Measurements from ENCODE around the gene ANKRD23. TPM values are rescaled to one million over a fixed set of nuclear protein-coding genes. Genes with fewer than 3 reads are reported as not detected.

ANKRD23 gene
- polyA plus RNA-seq, 1 of the 3 experiments (the other 2 are of a cell fraction): 3.1 TPM

DNA sequence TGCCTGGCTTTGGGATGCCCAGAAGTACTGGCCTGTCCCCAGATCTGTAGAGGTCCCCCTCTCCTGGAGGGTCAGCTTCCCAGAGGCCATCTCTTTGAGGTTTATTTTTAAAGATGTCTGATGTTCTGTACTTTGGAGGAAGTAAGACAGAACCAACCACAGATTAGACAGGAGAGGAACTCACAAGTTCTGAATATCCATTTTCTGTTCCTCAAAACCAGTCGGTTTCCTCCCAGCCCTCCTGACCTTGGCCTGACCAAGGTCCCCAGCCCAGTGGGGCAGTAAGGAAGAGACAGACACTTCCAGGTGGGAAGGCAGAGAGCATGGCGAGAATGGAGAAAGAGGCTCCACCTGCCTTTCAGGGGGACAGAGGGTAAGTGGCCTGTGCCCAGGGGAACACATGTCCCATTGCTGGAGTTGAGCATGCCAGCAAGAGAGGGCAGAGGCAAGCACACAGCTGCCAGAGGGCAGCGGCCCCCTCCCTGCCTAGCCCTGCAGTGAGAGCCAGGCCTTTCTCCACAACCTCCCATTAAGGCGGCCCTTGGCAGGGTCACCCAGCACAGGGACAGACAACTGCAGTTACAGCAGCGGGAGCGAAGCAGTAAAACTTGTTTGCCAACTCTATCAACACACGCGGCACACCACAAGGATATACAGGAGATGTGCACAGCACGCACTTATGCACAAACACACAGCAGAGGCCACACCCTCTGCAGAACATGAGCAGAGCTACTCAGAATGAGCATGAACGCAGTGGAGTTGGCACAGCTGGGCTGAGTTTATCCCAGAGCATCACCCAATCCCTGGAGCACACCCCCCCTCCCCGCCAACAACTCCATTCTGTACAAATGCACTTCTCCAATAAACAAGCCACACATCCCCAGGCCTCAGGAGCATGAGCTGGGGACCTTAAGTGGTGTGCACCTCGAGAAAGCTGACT is 44.5 kb upstream of the ANKRD23 start:
- CTCF ChIA-PET: interaction anchor here (0.6 to 1.6 kb wide), 7 partner anchors 9 to 127 kb away, joined by 3 to 6 read pairs (median 3); partner anchors contain the start of gene ANKRD39
- Histone ChIP-seq H3K4me2 (no peak overlapping the region), H3K4me3 (ENCODE audit: low read depth in 2 of 2, low read length in 1 of 2) (no peak overlapping the region)

More for the DNA sequence above, 44.5 kb upstream of the ANKRD23 start:
- DNase-seq: no peak
- Histone ChIP-seq H3K27ac (ENCODE audit: low read depth in 2 of 2, low read length in 1 of 2) (no peak overlapping the region), H3K27me3 (ENCODE audit: insufficient read depth) (no peaks in the 10 kb centered on the region), H4K20me1 (ENCODE audit: insufficient read depth) (no peaks in the 10 kb centered on the region), H3K79me2 (ENCODE audit: insufficient read depth) (no peaks in the 10 kb centered on the region), H3K4me1 (ENCODE audit: control insufficient read depth in 1 of 2, insufficient read depth in 2 of 2, low read depth in 1 of 2, low read length in 1 of 2) (peaks cover 0 to 43% of the 10 kb centered on the region in 2 experiments; a peak in 1 of 4 replicates), H3K9me2 (no peaks in the 10 kb centered on the region), H3K9ac (no peak overlapping the region), H3K36me3 (replicated peaks in 1 of 2; ENCODE audit: control insufficient read depth in 1 of 2, insufficient read depth in 2 of 2, low read length in 1 of 2) (no peaks in the 10 kb centered on the region), H3F3A (replicated peaks; ENCODE audit: insufficient read depth) (no peaks in the 10 kb centered on the region), H2AFZ (ENCODE audit: low read depth) (no peak overlapping the region), H3K9me3 (no peaks in the 10 kb centered on the region)
- 75% methylated on average over 10 of the region's 12 CpGs for WGBS (ENCODE audit: low lambda C conversion rate)
- POLR2A ChIA-PET: interaction anchor here (0.5 kb wide), 1 partner anchor 16 kb away, joined by 3 read pairs; no protein-coding TSS in a partner anchor
- TF ChIP-seq, protein P1, sequence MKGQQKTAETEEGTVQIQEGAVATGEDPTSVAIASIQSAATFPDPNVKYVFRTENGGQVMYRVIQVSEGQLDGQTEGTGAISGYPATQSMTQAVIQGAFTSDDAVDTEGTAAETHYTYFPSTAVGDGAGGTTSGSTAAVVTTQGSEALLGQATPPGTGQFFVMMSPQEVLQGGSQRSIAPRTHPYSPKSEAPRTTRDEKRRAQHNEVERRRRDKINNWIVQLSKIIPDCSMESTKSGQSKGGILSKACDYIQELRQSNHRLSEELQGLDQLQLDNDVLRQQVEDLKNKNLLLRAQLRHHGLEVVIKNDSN (IDR thresholded peaks at IDR 0.05; ENCODE audit: borderline replicate concordance, low read depth): no peak
- TF ChIP-seq GATA2 (CRISPR knock-in tag; IDR thresholded peaks at IDR 0.05) (no peak), RAD21 (IDR thresholded peaks at IDR 0.05; ENCODE audit: low read length) (no peak), NRF1 (IDR thresholded peaks at IDR 0.05; ENCODE audit: low read depth, low read length) (no peak), ELF1 (IDR thresholded peaks at IDR 0.05) (no peak), TEAD4 (IDR thresholded peaks at IDR 0.05; ENCODE audit: borderline replicate concordance, insufficient read depth) (no peak), RCOR1 (IDR thresholded peaks at IDR 0.05; ENCODE audit: low read length) (no peak), JUND (IDR thresholded peaks at IDR 0.05) (no peak), EZH2phosphoT487 (IDR thresholded peaks at IDR 0.05; ENCODE audit: borderline replicate concordance, low read depth) (no peak), MEF2A (IDR thresholded peaks at IDR 0.05; ENCODE audit: borderline replicate concordance, low read depth) (no peak), RFX5 (IDR thresholded peaks at IDR 0.05; ENCODE audit: low read length) (no peak), GABPA (IDR thresholded peaks at IDR 0.05; ENCODE audit: low read depth) (no peak), MXI1 (IDR thresholded peaks at IDR 0.05; ENCODE audit: low read depth, low read length) (no peak), RXRA (IDR thresholded peaks at IDR 0.05; ENCODE audit: borderline replicate concordance, low read depth) (no peak), FOSL2 (IDR thresholded peaks at IDR 0.05; ENCODE audit: borderline replicate concordance, low read depth) (no peak)
- TF ChIP-seq, protein P2, sequence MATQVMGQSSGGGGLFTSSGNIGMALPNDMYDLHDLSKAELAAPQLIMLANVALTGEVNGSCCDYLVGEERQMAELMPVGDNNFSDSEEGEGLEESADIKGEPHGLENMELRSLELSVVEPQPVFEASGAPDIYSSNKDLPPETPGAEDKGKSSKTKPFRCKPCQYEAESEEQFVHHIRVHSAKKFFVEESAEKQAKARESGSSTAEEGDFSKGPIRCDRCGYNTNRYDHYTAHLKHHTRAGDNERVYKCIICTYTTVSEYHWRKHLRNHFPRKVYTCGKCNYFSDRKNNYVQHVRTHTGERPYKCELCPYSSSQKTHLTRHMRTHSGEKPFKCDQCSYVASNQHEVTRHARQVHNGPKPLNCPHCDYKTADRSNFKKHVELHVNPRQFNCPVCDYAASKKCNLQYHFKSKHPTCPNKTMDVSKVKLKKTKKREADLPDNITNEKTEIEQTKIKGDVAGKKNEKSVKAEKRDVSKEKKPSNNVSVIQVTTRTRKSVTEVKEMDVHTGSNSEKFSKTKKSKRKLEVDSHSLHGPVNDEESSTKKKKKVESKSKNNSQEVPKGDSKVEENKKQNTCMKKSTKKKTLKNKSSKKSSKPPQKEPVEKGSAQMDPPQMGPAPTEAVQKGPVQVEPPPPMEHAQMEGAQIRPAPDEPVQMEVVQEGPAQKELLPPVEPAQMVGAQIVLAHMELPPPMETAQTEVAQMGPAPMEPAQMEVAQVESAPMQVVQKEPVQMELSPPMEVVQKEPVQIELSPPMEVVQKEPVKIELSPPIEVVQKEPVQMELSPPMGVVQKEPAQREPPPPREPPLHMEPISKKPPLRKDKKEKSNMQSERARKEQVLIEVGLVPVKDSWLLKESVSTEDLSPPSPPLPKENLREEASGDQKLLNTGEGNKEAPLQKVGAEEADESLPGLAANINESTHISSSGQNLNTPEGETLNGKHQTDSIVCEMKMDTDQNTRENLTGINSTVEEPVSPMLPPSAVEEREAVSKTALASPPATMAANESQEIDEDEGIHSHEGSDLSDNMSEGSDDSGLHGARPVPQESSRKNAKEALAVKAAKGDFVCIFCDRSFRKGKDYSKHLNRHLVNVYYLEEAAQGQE (IDR thresholded peaks at IDR 0.05; ENCODE audit: low read depth, low read length): no peak
- TF ChIP-seq, protein P3, sequence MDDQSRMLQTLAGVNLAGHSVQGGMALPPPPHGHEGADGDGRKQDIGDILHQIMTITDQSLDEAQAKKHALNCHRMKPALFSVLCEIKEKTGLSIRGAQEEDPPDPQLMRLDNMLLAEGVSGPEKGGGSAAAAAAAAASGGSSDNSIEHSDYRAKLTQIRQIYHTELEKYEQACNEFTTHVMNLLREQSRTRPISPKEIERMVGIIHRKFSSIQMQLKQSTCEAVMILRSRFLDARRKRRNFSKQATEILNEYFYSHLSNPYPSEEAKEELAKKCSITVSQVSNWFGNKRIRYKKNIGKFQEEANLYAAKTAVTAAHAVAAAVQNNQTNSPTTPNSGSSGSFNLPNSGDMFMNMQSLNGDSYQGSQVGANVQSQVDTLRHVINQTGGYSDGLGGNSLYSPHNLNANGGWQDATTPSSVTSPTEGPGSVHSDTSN (IDR thresholded peaks at IDR 0.05): no peak
